AG09319 (cell line): ENCODE data around the gene UBAC2.
"Not testable (repeated sequence)": the region's sequence is repeated elsewhere in the genome, so short reads cannot be mapped to it uniquely, and the experiment has no call there.

ENCODE experiments used
- DNase-seq: peaks from one replicate; pipeline ENCODE4 v3.0.0-alpha.2; 2010; ENCODE audit warnings: low read depth; ENCODE audit errors: extremely low read depth
- CTCF ChIP-seq: IDR thresholded peaks from 2 replicates; pipeline ENCODE4 v1.5.1; 2011; ENCODE audit warnings: low read depth, mild to moderate bottlenecking, inconsistent platforms, low read length, moderate library complexity

Gene UBAC2

GRCh38 chr13:99406799-99407201 lies 206.1 kb downstream of the UBAC2 start:
- DNase-seq = no peak
- TF ChIP-seq CTCF = no peak

- no peak for TF ChIP-seq CTCF
- no peak for DNase-seq
Measured at GRCh38 chr13:99407906-99408702, 207.4 kb downstream of the UBAC2 start.

- no peak for TF ChIP-seq CTCF
- no peak for DNase-seq
Measured at GRCh38 chr13:99408703-99409000, 208.0 kb downstream of the UBAC2 start.

GRCh38 chr13:99409461-99410083 lies 208.9 kb downstream of the UBAC2 start:
- not testable (repeated sequence) for DNase-seq

- not testable (repeated sequence) for DNase-seq
Measured at GRCh38 chr13:99410646-99411475, 210.2 kb downstream of the UBAC2 start.

GRCh38 chr13:99412856-99413255 lies 212.2 kb downstream of the UBAC2 start:
- DNase-seq = no peak
- TF ChIP-seq CTCF = no peak

- no peak for TF ChIP-seq CTCF
- DNase-seq = no peak
Measured at GRCh38 chr13:99414048-99414995, 213.7 kb downstream of the UBAC2 start.
